ENCODE data around the gene ZNF593.

- TF ChIP-seq CTCF (IDR thresholded peaks at IDR 0.05) (no peak), POLR2A (IDR thresholded peaks at IDR 0.05; ENCODE audit: low read depth) (no peak), EP300 (IDR thresholded peaks at IDR 0.05) (no peak)
These were observed 18.8 kb downstream of the ZNF593 start for GRCh38 chr1:26188477-26188876.
